Measurements from ENCODE around the gene LCMT1.
"Not testable (repeated sequence)": the region's sequence is repeated elsewhere in the genome, so short reads cannot be mapped to it uniquely, and the experiment has no call there.

Gene LCMT1

GRCh38 chr16:25097276-25097975 is 14.1 kb upstream of the LCMT1 start:
- DNase-seq: no peak

- DNase-seq: no peak
These were observed 11.0 kb upstream of the LCMT1 start for GRCh38 chr16:25100511-25100910.

- DNase-seq: peak; percentile 59 to 60
These were observed 4.7 kb upstream of the LCMT1 start for GRCh38 chr16:25106567-25107465.

GRCh38 chr16:25107466-25107792 is 4.1 kb upstream of the LCMT1 start:
- no peak for DNase-seq

- DNase-seq: no peak
These were observed 3.5 kb upstream of the LCMT1 start for GRCh38 chr16:25108054-25108453.

GRCh38 chr16:25109643-25110042 is 1.9 kb upstream of the LCMT1 start:
- DNase-seq: no peak

GRCh38 chr16:25110387-25110947 is 1.1 kb upstream of the LCMT1 start:
- no peak for DNase-seq

- no peak for DNase-seq
These were observed 2.6 kb downstream of the LCMT1 start for GRCh38 chr16:25114121-25114520.

GRCh38 chr16:25118851-25119578 is 7.5 kb downstream of the LCMT1 start:
- no peak for DNase-seq

GRCh38 chr16:25121824-25122600 is 10.5 kb downstream of the LCMT1 start:
- DNase-seq: no peak

GRCh38 chr16:25124503-25124902 is 13.0 kb downstream of the LCMT1 start:
- no peak for DNase-seq

GRCh38 chr16:25126086-25126666 is 14.6 kb downstream of the LCMT1 start:
- DNase-seq: not testable (repeated sequence)

- no peak for DNase-seq
These were observed 15.3 kb downstream of the LCMT1 start for GRCh38 chr16:25126820-25127232.

GRCh38 chr16:25132751-25133150 is 21.2 kb downstream of the LCMT1 start:
- DNase-seq: not testable (repeated sequence)

- no peak for DNase-seq
These were observed 22.7 kb downstream of the LCMT1 start for GRCh38 chr16:25134166-25134700.

GRCh38 chr16:25135254-25135878 is 23.8 kb downstream of the LCMT1 start:
- DNase-seq: no peak

GRCh38 chr16:25138130-25138529 is 26.6 kb downstream of the LCMT1 start:
- DNase-seq: no peak

GRCh38 chr16:25140459-25140858 is 28.9 kb downstream of the LCMT1 start:
- no peak for DNase-seq

- DNase-seq: no peak
These were observed 30.1 kb downstream of the LCMT1 start for GRCh38 chr16:25141648-25142047.

GRCh38 chr16:25143928-25144327 is 32.4 kb downstream of the LCMT1 start:
- no peak for DNase-seq

- no peak for DNase-seq
These were observed 37.1 kb downstream of the LCMT1 start for GRCh38 chr16:25148568-25149215.
